Thyroid gland (tissue), 4 donors: ENCODE results near the gene TRAF7.
"Not testable (repeated sequence)": the region's sequence is repeated elsewhere in the genome, so short reads cannot be mapped to it uniquely, and the experiment has no call there.

Source experiments
- POLR2A ChIP-seq, 2 donors: fragments of 450-650 bp; IDR thresholded peaks; one replicate each; pipeline ENCODE4 v1.6.1; 2017; ENCODE audit warnings: antibody characterized with exemption in 2 of 2, mild to moderate bottlenecking in 2 of 2, moderate library complexity in 1 of 2
- TF ChIP-seq, protein P1 (sequence below), 6 experiments: fragments of 200-600 bp in 3 of 6; fragments of 450-650 bp in 3 of 6; sonication (generic) in 3 of 6; IDR thresholded peaks; one replicate each; pipeline ENCODE4 v1.5.1; 2016 to 2019; ENCODE audit warnings: antibody characterized with exemption in 6 of 6, mild to moderate bottlenecking in 2 of 6, inconsistent platforms in 1 of 6, moderate library complexity in 1 of 6

DNA sequence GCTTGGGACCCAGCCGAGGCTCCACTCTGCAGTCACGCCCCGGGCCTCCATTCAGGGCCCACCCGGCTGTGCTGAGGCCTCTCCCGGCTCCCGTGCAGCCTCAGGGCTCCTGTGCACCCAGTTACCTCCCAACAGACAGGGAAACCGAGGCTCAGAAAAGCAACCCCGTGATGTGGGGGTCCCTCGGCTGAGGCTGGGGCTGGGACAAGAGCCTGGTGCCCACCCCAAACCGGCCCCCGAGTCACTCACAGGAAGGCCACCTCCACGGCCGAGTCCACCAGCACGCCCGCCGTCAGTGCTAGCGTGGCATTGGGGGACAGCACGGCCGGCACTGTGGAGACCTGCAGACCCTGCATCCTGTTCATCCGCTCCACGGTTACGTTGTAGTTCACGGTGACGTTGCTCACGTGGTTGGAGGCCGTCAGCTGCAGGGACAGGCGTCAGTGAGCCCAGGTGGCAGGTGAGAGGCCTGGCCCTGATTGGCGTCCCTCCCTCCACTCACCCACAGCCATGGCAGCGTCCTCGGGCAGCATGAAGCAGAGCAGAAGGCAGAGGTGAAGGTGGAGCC, 43.0 kb upstream of the TRAF7 start:
- TF ChIP-seq, protein P1, sequence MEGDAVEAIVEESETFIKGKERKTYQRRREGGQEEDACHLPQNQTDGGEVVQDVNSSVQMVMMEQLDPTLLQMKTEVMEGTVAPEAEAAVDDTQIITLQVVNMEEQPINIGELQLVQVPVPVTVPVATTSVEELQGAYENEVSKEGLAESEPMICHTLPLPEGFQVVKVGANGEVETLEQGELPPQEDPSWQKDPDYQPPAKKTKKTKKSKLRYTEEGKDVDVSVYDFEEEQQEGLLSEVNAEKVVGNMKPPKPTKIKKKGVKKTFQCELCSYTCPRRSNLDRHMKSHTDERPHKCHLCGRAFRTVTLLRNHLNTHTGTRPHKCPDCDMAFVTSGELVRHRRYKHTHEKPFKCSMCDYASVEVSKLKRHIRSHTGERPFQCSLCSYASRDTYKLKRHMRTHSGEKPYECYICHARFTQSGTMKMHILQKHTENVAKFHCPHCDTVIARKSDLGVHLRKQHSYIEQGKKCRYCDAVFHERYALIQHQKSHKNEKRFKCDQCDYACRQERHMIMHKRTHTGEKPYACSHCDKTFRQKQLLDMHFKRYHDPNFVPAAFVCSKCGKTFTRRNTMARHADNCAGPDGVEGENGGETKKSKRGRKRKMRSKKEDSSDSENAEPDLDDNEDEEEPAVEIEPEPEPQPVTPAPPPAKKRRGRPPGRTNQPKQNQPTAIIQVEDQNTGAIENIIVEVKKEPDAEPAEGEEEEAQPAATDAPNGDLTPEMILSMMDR (IDR thresholded peaks at IDR 0.05): not testable (repeated sequence)
- not testable (repeated sequence) for TF ChIP-seq POLR2A (IDR thresholded peaks at IDR 0.05)
